Activated gamma-delta T cell (primary cell): Measurements from ENCODE around the gene DPYSL3.

ENCODE experiments used
- DNase-seq: peaks from one replicate; lab custom pipeline; 2025; lab: John Stamatoyannopoulos, UW

Gene DPYSL3

GRCh38 chr5:147403651-147404640 lies 105.9 kb downstream of the DPYSL3 start:
- DNase-seq = no peak

GRCh38 chr5:147400881-147401280 lies 109.0 kb downstream of the DPYSL3 start:
- no peak for DNase-seq

- no peak for DNase-seq
Measured at GRCh38 chr5:147400126-147400809, 109.6 kb downstream of the DPYSL3 start.

GRCh38 chr5:147398860-147399259 lies 111.0 kb downstream of the DPYSL3 start:
- DNase-seq = no peak

GRCh38 chr5:147397616-147398015 lies 112.3 kb downstream of the DPYSL3 start:
- no peak for DNase-seq

GRCh38 chr5:147396070-147396823 lies 113.6 kb downstream of the DPYSL3 start:
- DNase-seq = no peak

GRCh38 chr5:147393874-147394672 lies 115.8 kb downstream of the DPYSL3 start:
- DNase-seq = no peak

- DNase-seq = no peak
Measured at GRCh38 chr5:147391781-147392180, 118.1 kb downstream of the DPYSL3 start.

- DNase-seq = no peak
Measured at GRCh38 chr5:147390654-147391225, 119.1 kb downstream of the DPYSL3 start.

- no peak for DNase-seq
Measured at GRCh38 chr5:147388184-147389108, 121.4 kb downstream of the DPYSL3 start.

- no peak for DNase-seq
Measured at GRCh38 chr5:147387109-147387508, 122.8 kb downstream of the DPYSL3 start.

GRCh38 chr5:147384346-147385193 lies 125.3 kb downstream of the DPYSL3 start:
- DNase-seq = no peak

GRCh38 chr5:147382776-147383175 lies 127.1 kb downstream of the DPYSL3 start:
- DNase-seq = no peak

GRCh38 chr5:147381555-147381954 lies 128.3 kb downstream of the DPYSL3 start:
- DNase-seq = no peak

- no peak for DNase-seq
Measured at GRCh38 chr5:147377682-147378081, 132.2 kb downstream of the DPYSL3 start.

- no peak for DNase-seq
Measured at GRCh38 chr5:147375151-147375550, 134.7 kb downstream of the DPYSL3 start.

- no peak for DNase-seq
Measured at GRCh38 chr5:147373328-147373727, 136.5 kb downstream of the DPYSL3 start.

GRCh38 chr5:147372191-147372590 lies 137.7 kb downstream of the DPYSL3 start:
- DNase-seq = no peak

GRCh38 chr5:147371290-147371689 lies 138.6 kb downstream of the DPYSL3 start:
- DNase-seq = no peak
